Esophagus muscularis mucosa (tissue), 4 donors: ENCODE data around the gene OR2H1.

Experiments used
- CTCF ChIP-seq, 3 experiments: fragments of 200-600 bp in 2 of 3; fragments of 450-650 bp in 1 of 3; sonication (generic) in 2 of 3; IDR thresholded peaks; one replicate each; pipeline ENCODE4 v1.5.1; 2017 to 2019; ENCODE audit warnings: antibody characterized with exemption in 3 of 3, mild to moderate bottlenecking in 2 of 3, moderate library complexity in 1 of 3
- EP300 ChIP-seq: sonication (generic); formaldehyde crosslinking; IDR thresholded peaks from one replicate; pipeline ENCODE4 v1.6.1; 2017; ENCODE audit warnings: antibody characterized with exemption
- POLR2A ChIP-seq: fragments of 450-650 bp; IDR thresholded peaks from one replicate; pipeline ENCODE4 v1.6.1; 2017; ENCODE audit warnings: antibody characterized with exemption, moderate library complexity, mild to moderate bottlenecking, low read depth

GRCh38 chr6:29424168-29424567 lies 32.8 kb upstream of the OR2H1 start:
- TF ChIP-seq CTCF (IDR thresholded peaks at IDR 0.05) (no peak), EP300 (no peak), POLR2A (no peak)
